Epithelial cell of proximal tubule (primary cell): ENCODE data around the gene TSPAN8. TPM values are rescaled to one million over a fixed set of nuclear protein-coding genes. Genes with fewer than 3 reads are reported as not detected.
"Not testable (repeated sequence)": the region's sequence is repeated elsewhere in the genome, so short reads cannot be mapped to it uniquely, and the experiment has no call there.

Experiments used
- DNase-seq: peaks from one replicate; pipeline ENCODE4 v3.0.0-alpha.2; 2011; ENCODE audit warnings: low read depth
- H3K4me3 ChIP-seq: 2 replicates; pipeline ENCODE4 v1.5.1; 2011; ENCODE audit warnings: low read depth, mild to moderate bottlenecking, low read length
- total RNA-seq: library from RNA; depleted of rRNA; stranded (reverse); fragments of >200 nt; gene quantifications from 2 replicates; pipeline ENCODE4 v1.2.3, GENCODE V29; 2015
- TF ChIP-seq, protein P1 (sequence below): conservative IDR thresholded peaks from 2 replicates; pipeline ENCODE4 v1.5.1; 2012; ENCODE audit warnings: low read depth, mild to moderate bottlenecking, low read length

Gene TSPAN8
- total RNA-seq, 1 donor from 2014 or later = 3.8 TPM

DNA sequence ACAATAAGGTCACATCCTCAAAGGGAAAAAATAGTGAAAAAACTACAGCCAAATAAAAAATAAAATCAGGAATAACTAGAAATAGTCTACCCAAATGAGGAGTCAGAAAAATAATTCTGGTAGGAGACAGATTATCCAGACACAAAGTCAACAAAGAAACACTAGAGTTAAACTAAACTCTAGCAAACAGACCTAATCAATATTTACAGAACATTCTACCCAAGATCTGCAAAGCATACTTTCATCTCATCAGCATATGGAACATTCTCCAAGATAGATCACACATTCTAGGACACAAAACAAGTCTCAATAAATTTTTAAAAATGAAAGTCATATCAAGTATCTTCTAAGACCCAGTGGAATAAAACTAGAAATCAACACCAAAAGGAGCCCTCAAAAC lies 20.4 kb upstream of the TSPAN8 start:
- TF ChIP-seq, protein P1, sequence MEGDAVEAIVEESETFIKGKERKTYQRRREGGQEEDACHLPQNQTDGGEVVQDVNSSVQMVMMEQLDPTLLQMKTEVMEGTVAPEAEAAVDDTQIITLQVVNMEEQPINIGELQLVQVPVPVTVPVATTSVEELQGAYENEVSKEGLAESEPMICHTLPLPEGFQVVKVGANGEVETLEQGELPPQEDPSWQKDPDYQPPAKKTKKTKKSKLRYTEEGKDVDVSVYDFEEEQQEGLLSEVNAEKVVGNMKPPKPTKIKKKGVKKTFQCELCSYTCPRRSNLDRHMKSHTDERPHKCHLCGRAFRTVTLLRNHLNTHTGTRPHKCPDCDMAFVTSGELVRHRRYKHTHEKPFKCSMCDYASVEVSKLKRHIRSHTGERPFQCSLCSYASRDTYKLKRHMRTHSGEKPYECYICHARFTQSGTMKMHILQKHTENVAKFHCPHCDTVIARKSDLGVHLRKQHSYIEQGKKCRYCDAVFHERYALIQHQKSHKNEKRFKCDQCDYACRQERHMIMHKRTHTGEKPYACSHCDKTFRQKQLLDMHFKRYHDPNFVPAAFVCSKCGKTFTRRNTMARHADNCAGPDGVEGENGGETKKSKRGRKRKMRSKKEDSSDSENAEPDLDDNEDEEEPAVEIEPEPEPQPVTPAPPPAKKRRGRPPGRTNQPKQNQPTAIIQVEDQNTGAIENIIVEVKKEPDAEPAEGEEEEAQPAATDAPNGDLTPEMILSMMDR = no peak
- no peak for DNase-seq
- H3K4me3 ChIP-seq = no peak overlapping the region

DNA sequence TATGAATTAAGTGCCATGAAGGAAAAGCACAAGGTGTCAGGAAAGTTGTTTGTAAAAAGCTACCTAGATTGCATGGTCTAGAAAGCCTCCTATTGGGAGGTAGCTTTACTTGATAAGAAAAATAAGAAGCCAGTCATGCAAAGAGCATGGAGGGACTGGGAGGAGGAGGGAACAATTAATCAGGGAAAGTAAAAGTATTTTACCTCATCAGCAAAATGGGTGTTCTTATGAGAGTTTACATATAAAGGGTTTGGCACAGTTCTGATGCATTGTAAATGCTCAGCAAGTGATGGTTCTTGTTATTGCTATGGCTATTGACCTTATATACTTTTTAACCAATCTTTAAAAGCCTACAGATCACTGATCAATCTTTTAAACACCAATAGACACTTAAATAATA lies 17.0 kb upstream of the TSPAN8 start:
- no peak for DNase-seq
- no peak overlapping the region for H3K4me3 ChIP-seq
- TF ChIP-seq, protein P1 = no peak

DNA sequence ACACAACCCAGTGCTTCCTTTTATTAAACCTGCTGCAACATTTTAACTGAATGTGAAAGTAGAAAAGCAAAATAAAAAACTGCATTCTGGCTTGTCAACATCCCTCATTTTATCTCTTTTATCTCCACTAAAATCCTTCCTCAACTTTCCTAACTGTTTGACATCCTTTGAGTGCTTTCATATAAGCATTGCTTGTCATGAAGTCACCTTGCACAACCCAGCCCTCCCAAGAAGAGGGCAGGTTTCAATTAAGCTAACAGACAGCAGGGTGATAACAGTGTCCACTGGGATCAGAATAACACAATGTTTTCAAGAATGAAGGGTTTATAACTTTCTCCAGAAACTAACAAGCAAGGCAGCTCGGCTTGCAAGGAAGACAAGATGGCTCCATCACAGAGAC lies 16.3 kb upstream of the TSPAN8 start:
- no peak for DNase-seq
- TF ChIP-seq, protein P1 = no peak

DNA sequence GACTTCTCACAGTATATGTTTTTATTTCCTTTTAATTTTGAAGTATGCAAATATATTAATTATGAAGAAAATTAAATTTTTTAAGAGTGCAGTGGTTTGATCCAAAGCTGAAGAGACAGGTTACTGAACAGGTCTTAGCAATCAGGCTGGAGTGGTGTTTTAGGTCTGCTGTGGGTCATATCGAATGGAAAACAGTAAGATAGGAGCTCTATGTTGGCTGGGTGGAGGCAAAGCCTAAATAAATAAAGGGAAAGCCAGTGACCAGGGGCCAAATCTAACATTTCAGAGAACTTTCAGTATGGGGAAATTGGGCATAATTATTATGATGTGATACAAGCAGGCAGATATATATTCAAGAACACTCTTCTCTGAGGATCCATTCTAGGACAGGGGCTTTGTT lies 12.7 kb upstream of the TSPAN8 start:
- no peak for DNase-seq
- TF ChIP-seq, protein P1 = no peak
- no peak overlapping the region for H3K4me3 ChIP-seq

More for the DNA sequence above, 16.3 kb upstream of the TSPAN8 start:
- no peak overlapping the region for H3K4me3 ChIP-seq

DNA sequence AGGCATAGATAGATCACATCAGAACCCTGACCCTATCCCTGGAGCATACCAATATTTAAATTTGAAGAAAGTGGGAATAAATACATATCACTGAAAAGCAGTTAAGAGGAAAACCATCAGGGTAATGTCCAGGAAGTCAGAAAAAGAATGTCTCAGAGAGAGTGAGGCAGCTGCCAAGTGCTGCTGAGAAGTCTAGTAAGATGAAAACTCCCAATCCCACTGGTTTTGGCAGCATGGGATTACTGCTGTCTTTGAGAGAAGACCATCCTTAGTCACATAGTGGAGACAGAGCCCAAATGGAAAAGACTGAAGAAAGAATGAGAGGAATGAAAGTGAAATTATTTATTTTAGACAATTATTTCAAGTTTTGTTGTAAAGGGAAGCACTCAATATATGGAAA lies 11.5 kb upstream of the TSPAN8 start:
- TF ChIP-seq, protein P1 = no peak
- no peak overlapping the region for H3K4me3 ChIP-seq
- no peak for DNase-seq

DNA sequence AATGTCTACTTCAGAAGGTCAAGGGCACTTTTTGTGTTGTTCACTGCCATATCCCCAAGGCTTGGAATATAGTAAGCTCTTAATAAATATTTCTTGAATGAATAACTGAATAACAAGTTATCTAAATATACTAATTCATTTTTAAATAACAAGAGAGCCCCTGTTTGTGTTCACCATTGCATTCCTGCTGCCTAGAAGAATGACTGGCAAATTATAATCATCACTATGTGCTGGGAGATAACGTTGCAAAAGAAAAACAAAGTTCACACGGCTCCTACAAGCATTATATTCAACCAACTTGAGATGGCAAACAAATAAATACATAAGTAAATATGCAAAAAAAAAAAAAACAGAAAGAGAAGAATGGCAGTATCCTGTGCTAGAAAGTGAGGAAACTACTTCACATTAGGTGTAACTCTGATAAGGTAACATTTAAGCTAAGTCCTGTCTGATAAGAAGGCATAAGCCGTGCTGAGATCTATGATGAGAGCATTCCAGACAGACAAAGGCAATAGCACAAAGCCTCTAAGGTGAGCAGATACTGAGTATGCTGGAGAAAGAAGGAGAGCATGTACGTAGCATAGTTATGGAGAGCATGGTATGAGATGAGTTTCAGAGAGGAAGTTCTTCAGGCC lies 9.2 kb upstream of the TSPAN8 start:
- H3K4me3 ChIP-seq = no peak overlapping the region
- TF ChIP-seq, protein P1 = no peak
- DNase-seq = no peak

DNA sequence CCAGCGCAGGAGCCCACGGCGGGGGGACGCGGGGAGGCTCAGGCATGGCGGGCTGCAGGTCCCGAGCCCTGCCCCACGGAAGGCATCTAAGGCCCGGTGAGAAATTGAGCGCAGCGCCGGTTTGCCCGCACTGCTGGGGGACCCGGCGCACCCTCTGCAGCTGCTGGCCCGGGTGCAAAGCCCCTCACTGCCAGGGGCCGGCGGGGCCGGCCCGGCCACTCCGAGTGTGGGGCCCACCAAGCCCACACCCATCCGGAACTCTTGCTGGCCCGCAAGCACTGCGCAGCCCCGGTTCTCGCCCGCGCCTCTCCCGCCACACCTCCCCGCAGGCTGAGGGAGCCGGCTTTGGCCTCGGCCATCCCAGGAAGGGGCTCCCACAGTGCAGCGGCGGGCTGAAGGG lies 8.5 kb upstream of the TSPAN8 start:
- DNase-seq = no peak
- TF ChIP-seq, protein P1 = no peak
- no peak overlapping the region for H3K4me3 ChIP-seq

DNA sequence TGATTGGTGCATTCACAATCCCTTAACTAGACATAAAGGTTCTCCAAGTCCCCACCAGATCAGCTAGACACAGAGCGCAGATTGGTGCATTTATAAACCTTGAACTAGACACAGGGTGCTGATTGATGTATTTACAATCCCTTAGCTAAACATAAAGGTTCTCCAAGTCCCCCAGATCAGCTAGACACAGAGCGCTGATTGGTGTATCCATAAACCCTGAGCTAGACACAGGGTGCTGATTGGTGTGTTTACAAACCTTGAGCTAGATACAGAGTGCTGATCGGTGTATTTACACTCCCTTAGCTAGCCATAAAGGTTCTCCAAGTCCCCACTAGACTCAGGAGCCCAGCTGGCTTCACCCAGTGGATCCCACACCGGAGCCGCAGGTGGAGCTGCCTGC lies 8.0 kb upstream of the TSPAN8 start:
- not testable (repeated sequence) for H3K4me3 ChIP-seq, DNase-seq
